IPS DF 6.9 (cell line): ENCODE results near the gene NPPC.
"Not testable (repeated sequence)": the region's sequence is repeated elsewhere in the genome, so short reads cannot be mapped to it uniquely, and the experiment has no call there.

Source experiments
- DNase-seq: peaks from one replicate; pipeline ENCODE4 v3.0.0-alpha.2; 2013; ENCODE audit warnings: low read depth, low spot score
- H3K27ac ChIP-seq: one replicate; pipeline ENCODE4 v1.5.1; 2013; ENCODE audit warnings: low read length, control low read depth
- H3K27me3 ChIP-seq: 2 replicates; pipeline ENCODE4 v1.6.1; 2013; ENCODE audit warnings: mild to moderate bottlenecking, low read length; ENCODE audit not compliant: control insufficient read depth, insufficient read depth
- H3K36me3 ChIP-seq: 2 replicates; pipeline ENCODE4 v1.6.1; 2013; ENCODE audit warnings: low read length; ENCODE audit not compliant: control insufficient read depth, insufficient read depth
- H3K4me1 ChIP-seq: 2 replicates; pipeline ENCODE4 v1.6.1; 2013; ENCODE audit warnings: low read length; ENCODE audit not compliant: control insufficient read depth, insufficient read depth
- H3K4me3 ChIP-seq: 2 replicates; pipeline ENCODE4 v1.5.1; 2013; ENCODE audit warnings: mild to moderate bottlenecking, low read length
- H3K9me3 ChIP-seq: 2 replicates; pipeline ENCODE4 v1.6.1; 2013; ENCODE audit warnings: low read length, inconsistent platforms; ENCODE audit not compliant: control insufficient read depth, insufficient read depth
- WGBS: extraction: QIAGEN DNeasy Blood & Tissue Kit; methylation state at CpG from one replicate; pipeline ENCODE4 v1.1.7; 2013; ENCODE audit warnings: mixed read lengths, missing lambda C conversion rate; ENCODE audit not compliant: insufficient read length, insufficient coverage; 5-methylcytosine and 5-hydroxymethylcytosine counted together

The NPPC gene

GRCh38 chr2:231955758-231956472, 29.7 kb upstream of the NPPC start:
- WGBS: no CpG with 5 or more reads among the region's 8 CpGs
- H3K36me3 ChIP-seq: no peaks in the 10 kb centered on the region
- no peaks in the 10 kb centered on the region for H3K9me3 ChIP-seq
- no peak overlapping the region for H3K27ac ChIP-seq
- DNase-seq: no peak
- H3K4me3 ChIP-seq: no peak overlapping the region
- H3K27me3 ChIP-seq: no peaks in the 10 kb centered on the region
- no peaks in the 10 kb centered on the region; the same call in 1 of the 2 replicates for H3K4me1 ChIP-seq

- WGBS: no CpG with 5 or more reads among the region's 2 CpGs
- Histone ChIP-seq H3K4me3 (no peak overlapping the region), H3K4me1 (no peaks in the 10 kb centered on the region), H3K27me3 (no peaks in the 10 kb centered on the region), H3K36me3 (no peaks in the 10 kb centered on the region), H3K9me3 (no peaks in the 10 kb centered on the region), H3K27ac (no peak overlapping the region)
- no peak for DNase-seq
Measured at GRCh38 chr2:231951452-231952035, 25.3 kb upstream of the NPPC start.

- Histone ChIP-seq H3K9me3 (no peaks in the 10 kb centered on the region), H3K36me3 (no peaks in the 10 kb centered on the region), H3K27ac (no peak overlapping the region), H3K4me1 (no peaks in the 10 kb centered on the region), H3K4me3 (no peak overlapping the region), H3K27me3 (no peaks in the 10 kb centered on the region)
- WGBS: no CpG with 5 or more reads among the region's 7 CpGs
- no peak for DNase-seq
Measured at GRCh38 chr2:231947694-231948093, 21.5 kb upstream of the NPPC start.

- not testable (repeated sequence) for H3K4me1 ChIP-seq, H3K9me3 ChIP-seq
- no CpG with 5 or more reads among the region's 11 CpGs for WGBS
Measured at GRCh38 chr2:231947112-231947511, 20.9 kb upstream of the NPPC start.

GRCh38 chr2:231946241-231946814, 20.1 kb upstream of the NPPC start:
- H3K9me3 ChIP-seq: no peaks in the 10 kb centered on the region
- DNase-seq: no peak
- no peaks in the 10 kb centered on the region for H3K27me3 ChIP-seq
- no peak overlapping the region for H3K27ac ChIP-seq
- WGBS: no CpG with 5 or more reads among the region's 15 CpGs
- no peaks in the 10 kb centered on the region for H3K4me1 ChIP-seq
- H3K4me3 ChIP-seq: no peak overlapping the region
- no peaks in the 10 kb centered on the region for H3K36me3 ChIP-seq

More at GRCh38 chr2:231947112-231947511, 20.9 kb upstream of the NPPC start:
- not testable (repeated sequence) for H3K27me3 ChIP-seq, H3K4me3 ChIP-seq, H3K36me3 ChIP-seq, H3K27ac ChIP-seq, DNase-seq

- H3K4me1 ChIP-seq: no peaks in the 10 kb centered on the region
- no peak overlapping the region for H3K4me3 ChIP-seq
- no peaks in the 10 kb centered on the region for H3K9me3 ChIP-seq
- H3K27me3 ChIP-seq: no peaks in the 10 kb centered on the region
- H3K27ac ChIP-seq: no peak overlapping the region
- WGBS: no CpG with 5 or more reads among the region's 6 CpGs
- H3K36me3 ChIP-seq: no peaks in the 10 kb centered on the region
- DNase-seq: no peak
Measured at GRCh38 chr2:231942180-231942579, 16.0 kb upstream of the NPPC start.

- H3K27ac ChIP-seq: no peak overlapping the region
- H3K27me3 ChIP-seq: no peaks in the 10 kb centered on the region
- H3K9me3 ChIP-seq: no peaks in the 10 kb centered on the region
- no peak overlapping the region for H3K4me3 ChIP-seq
- whole genome bisulfite sequencing: no CpG with 5 or more reads among the region's 12 CpGs
- H3K36me3 ChIP-seq: no peaks in the 10 kb centered on the region
- no peak for DNase-seq
- H3K4me1 ChIP-seq: no peaks in the 10 kb centered on the region
Measured at GRCh38 chr2:231941673-231942072, 15.5 kb upstream of the NPPC start.

- DNase-seq: no peak
- H3K4me3 ChIP-seq: no peak overlapping the region
Measured at GRCh38 chr2:231940795-231941194, 14.6 kb upstream of the NPPC start.

GRCh38 chr2:231939022-231939421, 12.8 kb upstream of the NPPC start:
- DNase-seq: no peak
- no peak overlapping the region for H3K4me3 ChIP-seq
- no peaks in the 10 kb centered on the region for H3K9me3 ChIP-seq
- no CpG with 5 or more reads among the region's 4 CpGs for WGBS
- no peaks in the 10 kb centered on the region for H3K4me1 ChIP-seq
- H3K36me3 ChIP-seq: no peaks in the 10 kb centered on the region
- no peaks in the 10 kb centered on the region for H3K27me3 ChIP-seq
- no peak overlapping the region for H3K27ac ChIP-seq

More at GRCh38 chr2:231940795-231941194, 14.6 kb upstream of the NPPC start:
- Histone ChIP-seq H3K9me3 (no peaks in the 10 kb centered on the region), H3K27me3 (no peaks in the 10 kb centered on the region), H3K36me3 (no peaks in the 10 kb centered on the region), H3K27ac (no peak overlapping the region), H3K4me1 (no peaks in the 10 kb centered on the region)
- WGBS: no CpG with 5 or more reads among the region's 3 CpGs

- WGBS: no CpG with 5 or more reads among the region's 7 CpGs
- H3K36me3 ChIP-seq: no peaks in the 10 kb centered on the region
- H3K9me3 ChIP-seq: no peaks in the 10 kb centered on the region
- H3K4me3 ChIP-seq: no peak overlapping the region
- no peak for DNase-seq
- H3K4me1 ChIP-seq: no peaks in the 10 kb centered on the region
- H3K27ac ChIP-seq: no peak overlapping the region
- no peaks in the 10 kb centered on the region for H3K27me3 ChIP-seq
Measured at GRCh38 chr2:231937057-231937456, 10.9 kb upstream of the NPPC start.
